SK-N-SH (cell line): Measurements from ENCODE around the gene ELAVL2.

Source experiments
- CTCF ChIP-seq: fragments of 200-600 bp; sonication (generic); IDR thresholded peaks from 2 replicates; pipeline ENCODE4 v1.6.1; 2017; ENCODE audit warnings: antibody characterized with exemption, mild to moderate bottlenecking, moderate library complexity
- FOXJ3 ChIP-seq: sonication (generic); formaldehyde crosslinking; IDR thresholded peaks from 2 replicates; pipeline ENCODE4 v1.5.1; 2020; ENCODE audit warnings: mild to moderate bottlenecking, missing genetic modification reagents
- IRF3 ChIP-seq: fragments of 150-350 bp; IDR thresholded peaks from 2 replicates; pipeline ENCODE4 v1.6.1; 2016; ENCODE audit warnings: mild to moderate bottlenecking, low read depth, low read length

- TF ChIP-seq FOXJ3 (CRISPR knock-in tag), result no peak
- TF ChIP-seq IRF3, result no peak
- no peak for TF ChIP-seq CTCF
Observed at GRCh38 chr9:23723672-23724071, 102.4 kb downstream of the ELAVL2 start.
